Osteocyte (in vitro differentiated cells): ENCODE measurements around the gene PRRT2. TPM values are rescaled to one million over a fixed set of nuclear protein-coding genes. Genes with fewer than 3 reads are reported as not detected.

Experiments used
- DNase-seq: peaks from one replicate; pipeline ENCODE4 v3.0.0; 2021; ENCODE audit warnings: mixed read lengths; ENCODE audit not compliant: unreplicated experiment; ENCODE audit errors: extremely low spot score
- H3K27ac Mint-ChIP-seq: one replicate; pipeline ENCODE4 v1.8.0; 2021; ENCODE audit warnings: mild to moderate bottlenecking, mixed read lengths; ENCODE audit not compliant: unreplicated experiment
- H3K27me3 Mint-ChIP-seq: one replicate; pipeline ENCODE4 v1.8.0; 2021; ENCODE audit warnings: mixed read lengths; ENCODE audit not compliant: unreplicated experiment
- H3K36me3 Mint-ChIP-seq: one replicate; pipeline ENCODE4 v1.8.0; 2021; ENCODE audit warnings: mixed read lengths; ENCODE audit not compliant: unreplicated experiment
- H3K4me1 Mint-ChIP-seq: one replicate; pipeline ENCODE4 v1.8.0; 2021; ENCODE audit warnings: mixed read lengths; ENCODE audit not compliant: unreplicated experiment
- H3K4me3 Mint-ChIP-seq: one replicate; pipeline ENCODE4 v1.8.0; 2021; ENCODE audit warnings: mild to moderate bottlenecking, moderate library complexity, mixed read lengths; ENCODE audit not compliant: unreplicated experiment
- H3K9me3 Mint-ChIP-seq: one replicate; pipeline ENCODE4 v1.8.0; 2021; ENCODE audit warnings: mixed read lengths; ENCODE audit not compliant: unreplicated experiment
- CTCF ChIP-seq: fragments of 200-600 bp; sonication (generic); IDR thresholded peaks from 2 replicates; pipeline ENCODE4 v1.5.0; 2021; ENCODE audit warnings: antibody characterized with exemption, mild to moderate bottlenecking, moderate library complexity
- total RNA-seq: library from RNA; stranded (reverse); gene quantifications from 2 replicates; pipeline ENCODE4 v1.2.1, GENCODE V29; 2021

Gene PRRT2
- total RNA-seq, 1 donor from 2014 or later, result 13.4 TPM

GRCh38 chr16:29862383-29862883 is 50.4 kb downstream of the PRRT2 start:
- H3K27ac Mint-ChIP-seq, result peak overlapping the region; percentile 90
- peak; percentile 37 for TF ChIP-seq CTCF
- H3K27me3 Mint-ChIP-seq, result no peaks in the 10 kb centered on the region
- no peak for DNase-seq
- H3K9me3 Mint-ChIP-seq, result no peaks in the 10 kb centered on the region
- peaks cover 21% of the 10 kb centered on the region for H3K36me3 Mint-ChIP-seq
- peaks cover 16% of the 10 kb centered on the region for H3K4me1 Mint-ChIP-seq
- H3K4me3 Mint-ChIP-seq, result peak overlapping the region; percentile 98

- Mint-ChIP-seq H3K4me3 (peak within 1 kb of the TSS; percentile 98), H3K9me3 (no peaks in the 10 kb centered on the region), H3K36me3 (peaks cover 20% of the 10 kb centered on the region), H3K27me3 (no peaks in the 10 kb centered on the region), H3K4me1 (peaks cover 16% of the 10 kb centered on the region), H3K27ac (peak within 1 kb of the TSS; percentile 99)
- peak; percentile 63 for TF ChIP-seq CTCF
- DNase-seq, result peak; percentile 94
Observed at GRCh38 chr16:29862884-29863668, 51.1 kb downstream of the PRRT2 start, which contains the start of gene CDIPT. Gene CDIPT (minus strand): TSS chr16:29863226. CDS start chr16:29862857, 369 bp downstream.

DNA sequence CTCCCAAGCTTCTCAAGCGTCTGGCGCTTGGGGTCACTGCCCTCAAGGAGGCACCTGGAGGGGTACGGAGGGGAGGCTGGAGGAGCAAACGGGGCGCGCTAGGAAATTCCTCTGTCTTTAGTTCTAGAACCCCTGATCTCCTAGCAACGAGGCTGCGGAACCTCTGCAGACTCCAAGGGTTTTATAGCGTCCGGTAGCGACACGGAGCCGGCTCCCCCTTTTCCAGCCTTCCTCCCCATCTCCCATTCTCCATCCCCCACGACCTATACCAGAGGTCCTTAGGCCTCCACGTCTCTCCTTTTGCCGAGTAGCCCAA is 51.6 kb downstream of the PRRT2 start:
- Mint-ChIP-seq H3K36me3 (peaks cover 15% of the 10 kb centered on the region), H3K27me3 (no peaks in the 10 kb centered on the region), H3K9me3 (no peaks in the 10 kb centered on the region), H3K27ac (peak overlapping the region; percentile 99), H3K4me3 (peak overlapping the region; percentile 98), H3K4me1 (peaks cover 16% of the 10 kb centered on the region)
- no peak for TF ChIP-seq CTCF
- no peak for DNase-seq

DNA sequence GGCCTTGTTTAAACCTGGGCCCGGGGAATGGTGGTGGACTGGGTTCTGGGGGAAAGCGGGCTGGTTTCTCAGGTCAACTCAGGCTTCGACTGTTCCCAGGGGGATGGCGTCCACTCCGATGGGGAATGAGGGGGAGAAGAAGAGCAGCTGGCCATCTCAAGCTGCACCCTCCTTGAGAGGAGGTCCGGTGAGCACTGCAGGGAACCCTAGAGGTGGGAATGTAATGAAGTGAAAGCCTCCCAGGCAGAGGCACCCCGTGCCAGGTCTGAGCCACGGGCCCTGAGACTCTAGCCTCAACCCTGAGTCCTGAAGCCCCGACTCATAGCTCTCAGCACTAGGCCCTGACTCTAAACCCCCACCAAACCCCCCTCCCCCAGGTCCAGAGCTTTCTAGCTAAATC is 52.2 kb downstream of the PRRT2 start:
- no peak overlapping the region for H3K4me3 Mint-ChIP-seq
- H3K9me3 Mint-ChIP-seq, result no peaks in the 10 kb centered on the region
- H3K36me3 Mint-ChIP-seq, result peaks cover 11% of the 10 kb centered on the region
- peaks cover 16% of the 10 kb centered on the region for H3K4me1 Mint-ChIP-seq
- no peak for TF ChIP-seq CTCF
- H3K27me3 Mint-ChIP-seq, result no peaks in the 10 kb centered on the region
- H3K27ac Mint-ChIP-seq, result no peak overlapping the region
- no peak for DNase-seq

Other genes starting within 250 kb of the PRRT2 start
- gene SPN, start 148.9 kb upstream of the PRRT2 start, total RNA-seq, result not detected in 2 replicates
- 23.5 and 30.1 TPM in 2 replicates for gene QPRT, start 133.0 kb upstream of the PRRT2 start, total RNA-seq
- gene C16orf54, start 66.2 kb upstream of the PRRT2 start, total RNA-seq, result not detected in 2 replicates
- not detected in 2 replicates for gene ZG16, start 33.9 kb upstream of the PRRT2 start, total RNA-seq
- gene KIF22, start 21.4 kb upstream of the PRRT2 start, total RNA-seq, result 20.0 and 23.0 TPM in 2 replicates
- 304 and 305 TPM in 2 replicates for gene MAZ, start 5.7 kb upstream of the PRRT2 start, total RNA-seq
- gene PAGR1, start 4.0 kb downstream of the PRRT2 start, total RNA-seq, result 26.4 and 29.1 TPM in 2 replicates
- gene MVP, start 8.3 kb downstream of the PRRT2 start, total RNA-seq, result 150 and 157 TPM in 2 replicates
- gene CDIPT, start 51.0 kb downstream of the PRRT2 start, total RNA-seq, result 104 and 108 TPM in 2 replicates
- 17.6 and 19.3 TPM in 2 replicates for gene SEZ6L2, start 87.4 kb downstream of the PRRT2 start, total RNA-seq
- gene ASPHD1, start 88.3 kb downstream of the PRRT2 start, total RNA-seq, result 1.0 and 1.2 TPM in 2 replicates
- gene KCTD13, start 114.0 kb downstream of the PRRT2 start, total RNA-seq, result 20.5 and 22.3 TPM in 2 replicates
- gene TMEM219, start 149.9 kb downstream of the PRRT2 start, total RNA-seq, result 119 and 139 TPM in 2 replicates
- 44.4 and 48.8 TPM in 2 replicates for gene TAOK2, start 161.7 kb downstream of the PRRT2 start, total RNA-seq
- 11.5 and 12.5 TPM in 2 replicates for gene HIRIP3, start 183.4 kb downstream of the PRRT2 start, total RNA-seq
- gene INO80E, start 184.0 kb downstream of the PRRT2 start, total RNA-seq, result 72.4 and 77.0 TPM in 2 replicates
- 1.3 TPM in 2 replicates for gene DOC2A, start 198.8 kb downstream of the PRRT2 start, total RNA-seq
- gene C16orf92, start 211.0 kb downstream of the PRRT2 start, total RNA-seq, result not detected in 2 replicates
- gene TLCD3B, start 219.1 kb downstream of the PRRT2 start, total RNA-seq, result 0.32 and 0.52 TPM in 2 replicates